GM19239 (cell line): ENCODE results near the gene MORC2.

Source experiments
- DNase-seq: peaks from one replicate; pipeline ENCODE4 v3.0.0; 2011; ENCODE audit warnings: low spot score; ENCODE audit not compliant: insufficient read length
- FAIRE-seq: peaks from 2 replicates; lab custom pipeline; 2011; peaks lifted over from hg19 to GRCh38; lab: Jason Lieb, UNC

MORC2 gene

DNA sequence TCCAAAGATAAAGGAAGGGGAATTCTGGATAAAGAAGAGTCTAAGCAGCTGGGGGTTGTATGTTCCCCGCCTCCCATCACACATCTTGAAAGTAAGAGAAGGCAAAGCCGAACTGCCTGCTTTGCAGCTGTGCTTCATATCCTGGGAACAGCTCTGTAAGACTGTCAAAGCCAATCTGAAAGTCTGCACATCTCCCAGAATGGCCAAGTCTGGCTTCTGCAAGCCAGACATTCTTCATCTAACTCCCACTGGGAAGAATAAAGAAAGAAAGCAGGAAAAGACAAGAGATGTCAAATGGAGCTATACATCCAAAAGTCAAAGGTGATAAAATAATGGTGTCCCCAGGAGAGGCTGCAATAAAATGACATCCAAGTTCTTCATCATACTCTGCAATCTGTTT is 15.4 kb downstream of the MORC2 start:
- DNase-seq (no peak), FAIRE-seq (no peak)

DNA sequence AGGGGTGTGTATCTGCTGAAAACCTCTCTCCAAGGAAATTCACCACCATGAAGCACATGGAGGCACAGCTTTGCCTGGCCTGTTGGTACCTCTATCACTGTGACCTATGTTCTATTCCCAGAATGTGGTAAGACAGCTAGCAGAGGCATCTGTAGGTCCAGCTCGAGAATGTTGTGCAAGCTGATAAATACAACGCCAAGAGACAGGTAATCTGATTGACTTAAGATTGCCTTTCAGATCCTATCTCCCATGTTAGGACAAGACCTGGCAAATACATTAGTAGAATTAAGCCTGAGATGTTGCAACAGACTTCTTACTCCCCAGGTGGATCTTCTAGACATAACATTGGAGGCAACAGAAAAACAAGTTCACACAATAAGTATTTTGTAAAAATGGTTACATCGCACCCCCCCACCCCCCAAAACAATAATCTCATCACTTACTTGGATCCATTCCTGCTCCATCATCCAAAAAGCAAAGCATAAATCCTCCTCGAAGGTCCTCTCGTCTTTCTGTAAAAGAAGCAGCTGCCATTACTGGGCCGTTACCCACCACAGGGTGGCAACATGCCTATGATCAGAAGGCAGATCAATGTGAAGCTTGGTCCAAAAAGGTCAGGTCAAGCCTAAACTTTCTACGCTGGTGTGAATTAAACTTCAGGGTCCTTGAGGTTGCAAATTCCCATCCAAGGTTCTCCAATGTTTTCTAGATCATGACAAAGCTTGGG is 18.5 kb downstream of the MORC2 start:
- no peak for FAIRE-seq
- no peak for DNase-seq

GRCh38 chr22:30948930-30949342 is 19.6 kb downstream of the MORC2 start:
- FAIRE-seq (no peak), DNase-seq (no peak)

GRCh38 chr22:30947816-30948454 is 20.6 kb downstream of the MORC2 start:
- FAIRE-seq: peak; percentile 42
- DNase-seq: no peak

DNA sequence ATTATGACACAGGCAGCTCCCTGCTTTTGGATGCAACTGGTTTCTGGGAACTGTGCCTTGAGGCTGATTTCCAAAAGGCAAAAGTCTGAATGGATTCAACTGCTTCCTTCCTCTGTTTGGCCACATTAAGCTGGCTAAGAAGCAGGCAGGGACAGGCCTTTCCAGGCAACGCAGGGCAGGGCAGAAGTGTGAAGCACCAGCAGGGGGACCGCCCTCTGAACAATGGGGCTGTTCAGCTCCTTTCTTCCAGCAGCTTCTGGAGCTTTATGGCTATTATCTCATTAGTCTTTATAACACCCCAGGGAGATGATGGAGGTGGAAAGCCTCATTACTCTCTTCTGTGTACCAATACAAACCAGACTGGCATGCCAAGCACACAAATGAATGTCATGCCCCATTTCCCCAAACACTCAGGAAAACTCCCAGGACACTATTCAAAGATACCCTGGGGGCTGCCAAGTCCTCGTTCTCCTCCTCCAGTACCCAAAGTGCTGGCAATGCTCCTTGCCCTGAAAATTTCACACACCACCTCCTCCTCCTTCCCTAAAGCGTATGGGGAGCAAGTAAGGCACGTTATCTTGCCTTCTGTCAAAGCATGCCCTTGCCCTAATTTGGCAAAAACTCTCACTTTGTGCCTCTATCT is 21.3 kb downstream of the MORC2 start:
- FAIRE-seq: no peak
- DNase-seq: no peak

DNA sequence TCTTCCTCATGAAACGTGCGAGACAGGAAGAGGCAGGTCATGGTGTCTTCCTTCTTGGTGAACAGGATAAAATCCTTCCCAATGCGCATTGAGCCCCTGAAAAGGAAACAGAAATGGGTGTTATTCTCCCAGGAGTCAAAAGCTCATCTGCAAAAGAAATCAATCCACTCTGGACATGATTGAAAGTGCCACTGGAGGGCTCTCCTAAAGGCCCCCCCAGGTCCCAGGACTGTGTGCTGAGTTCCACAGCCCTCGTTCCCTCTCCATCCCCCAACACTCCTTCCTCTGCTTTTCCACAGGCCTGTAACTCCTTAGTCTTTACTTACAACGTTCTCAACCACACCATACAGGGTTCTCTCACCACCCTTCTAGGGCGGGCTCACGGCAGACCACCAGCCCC is 22.2 kb downstream of the MORC2 start:
- FAIRE-seq (no peak), DNase-seq (no peak)

GRCh38 chr22:30945653-30946052 is 22.9 kb downstream of the MORC2 start:
- no peak for FAIRE-seq
- DNase-seq: no peak

GRCh38 chr22:30944986-30945385 is 23.6 kb downstream of the MORC2 start:
- DNase-seq (no peak), FAIRE-seq (no peak)

DNA sequence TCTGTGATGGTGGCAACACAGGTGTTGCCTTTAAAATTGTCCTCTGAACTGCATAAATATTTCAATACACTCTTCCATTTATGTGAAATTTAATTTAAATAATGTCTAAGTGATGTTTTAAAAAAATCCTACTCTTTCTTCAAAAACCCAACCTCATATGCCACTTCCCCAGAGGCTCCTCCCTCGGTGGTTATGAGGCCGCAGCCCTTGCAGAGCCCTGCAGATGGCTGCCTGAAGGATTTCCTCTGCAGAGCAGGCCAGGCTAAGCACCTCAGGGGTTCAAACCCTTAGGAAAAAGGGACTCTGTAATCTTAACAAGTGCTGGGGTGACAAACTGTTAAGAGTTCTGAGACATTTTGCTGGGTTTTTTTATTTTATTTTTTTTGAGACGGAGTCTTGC is 25.2 kb downstream of the MORC2 start:
- DNase-seq: no peak
- FAIRE-seq: no peak

DNA sequence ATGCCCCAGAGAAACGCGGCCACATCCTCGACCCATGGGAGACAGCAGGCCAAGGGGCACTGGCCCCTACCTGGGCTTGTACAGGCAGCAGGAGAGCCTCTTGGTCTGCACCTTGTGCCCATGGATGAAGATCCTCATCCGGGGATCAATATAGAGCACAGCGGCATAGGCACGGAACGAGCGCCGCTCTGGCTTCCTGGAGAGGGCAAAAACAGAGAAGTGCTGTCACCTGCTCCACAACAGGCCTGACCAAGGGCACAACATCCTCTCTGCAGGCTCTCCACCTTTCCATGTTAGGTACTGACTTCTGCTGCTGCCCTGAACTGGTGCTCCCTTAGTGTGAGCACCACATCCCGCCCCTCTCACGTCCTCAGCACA is 27.2 kb downstream of the MORC2 start:
- FAIRE-seq (no peak), DNase-seq (no peak)

- DNase-seq (no peak), FAIRE-seq (no peak)
These were observed 27.8 kb downstream of the MORC2 start for GRCh38 chr22:30940685-30941362.

DNA sequence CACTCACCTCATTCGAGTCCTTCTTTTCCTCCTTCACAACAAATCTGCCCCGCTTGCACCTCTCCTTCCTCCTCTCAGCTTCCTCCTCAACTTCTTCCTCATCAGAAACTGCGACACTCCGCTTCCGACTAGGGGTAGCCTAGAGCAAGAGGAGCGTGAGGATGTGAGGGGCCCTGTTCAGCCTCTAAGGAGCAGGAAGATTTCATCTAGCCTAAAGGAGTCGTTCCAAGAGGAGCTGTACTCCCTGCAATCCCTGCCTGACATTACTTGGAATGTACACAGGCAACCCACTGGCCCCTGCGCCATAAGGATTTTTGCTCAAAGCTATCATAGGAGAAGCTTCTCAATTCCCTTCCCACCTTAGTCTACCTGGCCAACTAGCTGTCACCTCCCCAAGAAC is 34.5 kb downstream of the MORC2 start:
- FAIRE-seq (no peak), DNase-seq (no peak)

- DNase-seq: no peak
- FAIRE-seq: no peak
These were observed 35.1 kb downstream of the MORC2 start for GRCh38 chr22:30933457-30933856.

- no peak for FAIRE-seq
- no peak for DNase-seq
These were observed 35.9 kb downstream of the MORC2 start for GRCh38 chr22:30932661-30933060.

DNA sequence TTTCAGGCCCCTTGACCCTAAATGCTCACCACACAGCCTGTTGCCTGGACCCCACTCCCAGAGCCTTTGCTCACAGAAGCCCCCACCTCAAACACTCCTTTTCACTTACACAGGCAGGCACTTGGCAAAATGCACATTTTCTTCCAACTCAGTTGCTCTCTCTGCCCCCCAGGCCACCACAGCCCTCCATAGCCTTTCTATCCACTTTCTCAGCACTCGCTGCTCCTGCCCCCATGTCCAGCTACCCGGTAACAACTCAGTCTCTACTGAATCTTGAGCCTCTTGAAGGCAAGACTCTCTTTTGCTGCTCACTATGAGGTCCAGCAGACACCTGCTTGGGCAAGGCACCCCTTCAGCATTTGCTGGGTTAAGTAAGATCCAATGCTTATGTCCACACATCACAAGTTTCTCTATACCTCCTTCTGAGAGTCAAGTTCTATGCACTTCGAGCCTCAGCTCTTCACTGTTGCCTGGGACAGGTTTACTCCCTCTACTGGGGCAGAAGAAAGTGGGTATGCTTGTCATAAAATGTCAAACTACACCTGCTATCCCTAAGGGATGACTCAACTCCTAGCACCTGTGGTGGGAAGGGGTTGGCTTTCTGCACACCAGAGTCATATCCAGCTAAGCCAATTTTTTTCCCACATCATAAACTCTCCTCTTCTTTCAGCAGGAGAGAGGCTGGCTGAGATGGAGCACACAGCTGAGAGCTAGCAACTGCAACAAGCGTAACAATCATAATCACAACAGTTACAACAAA is 36.9 kb downstream of the MORC2 start:
- FAIRE-seq: no peak
- DNase-seq: no peak

DNA sequence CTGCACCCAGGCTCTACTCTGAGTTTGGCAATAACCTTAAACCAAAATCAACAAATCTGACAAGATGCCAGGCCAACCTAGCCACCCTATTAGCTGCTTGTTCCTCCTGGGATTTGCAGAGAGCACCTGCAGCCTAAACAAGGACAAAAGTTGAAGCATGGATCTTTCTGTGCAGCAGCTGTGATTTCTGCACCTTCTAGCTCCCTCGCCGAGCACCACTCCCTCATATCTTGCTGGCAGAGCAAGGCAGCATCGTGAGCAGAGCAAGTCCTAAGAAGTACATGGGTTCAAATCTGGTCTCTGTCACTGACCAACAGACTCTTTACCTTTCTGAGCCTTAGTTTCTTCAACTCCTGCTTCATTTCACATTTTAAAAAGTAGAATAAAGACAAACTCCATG is 38.3 kb downstream of the MORC2 start:
- no peak for DNase-seq
- no peak for FAIRE-seq

DNA sequence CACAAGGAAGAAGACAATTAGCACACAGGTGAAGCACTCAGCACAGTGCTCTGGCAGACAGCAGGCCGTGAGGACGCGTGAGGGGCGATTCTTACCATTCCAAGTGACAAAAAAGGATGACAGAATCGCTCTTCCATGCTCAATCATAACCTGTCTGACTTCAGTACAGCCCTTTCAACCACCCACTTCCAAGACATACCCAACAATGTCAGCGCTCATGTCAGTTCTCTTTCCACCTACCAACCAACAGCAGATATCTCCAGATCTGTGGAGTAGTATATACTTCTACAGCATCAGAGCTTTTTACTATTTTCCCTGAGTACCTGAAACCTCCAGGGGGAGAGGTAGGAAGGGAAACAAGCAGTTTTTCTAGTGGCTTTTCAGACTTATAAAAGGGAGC is 40.2 kb downstream of the MORC2 start:
- FAIRE-seq (no peak), DNase-seq (no peak)

GRCh38 chr22:30927806-30928205 is 40.8 kb downstream of the MORC2 start:
- FAIRE-seq (no peak), DNase-seq (no peak)

DNA sequence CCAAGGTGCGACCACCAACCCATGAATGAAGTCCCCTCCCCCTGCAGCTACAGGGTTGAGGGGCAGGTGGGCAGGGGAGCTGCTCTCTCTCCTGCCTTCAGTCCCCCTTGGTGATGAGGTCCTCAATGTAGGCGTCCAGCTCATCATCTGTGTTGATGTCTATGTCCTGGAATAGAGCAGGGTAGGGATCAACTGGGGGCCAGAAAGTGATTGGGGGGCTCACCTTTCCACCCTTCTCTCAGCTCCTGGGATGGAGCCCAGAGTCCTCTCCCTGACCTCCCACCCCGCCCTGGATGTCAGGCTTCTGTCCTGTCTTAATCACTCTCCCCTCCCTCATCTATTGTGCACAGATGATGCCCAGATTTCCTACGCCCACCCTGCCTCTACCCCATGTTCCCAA is 41.9 kb downstream of the MORC2 start:
- no peak for DNase-seq
- no peak for FAIRE-seq

DNA sequence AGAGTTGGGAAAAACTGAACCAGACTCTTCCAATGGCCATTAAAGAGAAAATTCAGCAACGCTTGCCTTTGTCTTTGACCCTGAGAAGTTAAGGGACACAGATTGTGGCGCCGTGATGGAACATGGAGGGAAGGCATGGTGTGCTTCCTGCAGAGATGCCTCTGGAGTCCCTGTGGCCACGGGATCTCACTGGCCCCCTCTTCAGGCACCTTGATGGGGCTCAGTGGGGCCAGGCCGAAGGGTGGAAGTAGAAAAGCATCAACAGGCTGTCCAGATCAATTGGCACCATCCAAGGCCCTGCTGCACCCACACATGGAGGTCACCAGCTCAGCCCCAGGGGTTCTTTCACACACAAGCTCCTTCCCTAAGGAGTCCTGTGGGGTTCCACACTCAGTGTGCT is 42.9 kb downstream of the MORC2 start:
- FAIRE-seq (no peak), DNase-seq (no peak)
